ENCODE data around the gene PYM1. TPM values are rescaled to one million over a fixed set of nuclear protein-coding genes. Genes with fewer than 3 reads are reported as not detected.

The PYM1 gene
- total RNA-seq, 1 experiment from 2014 or later, result 24.8 TPM

GRCh38 chr12:55926738-55927587 lies 731 bp downstream of the PYM1 start:
- POLR2A ChIA-PET, result interaction anchor here (0.8 to 2.8 kb wide), 5 partner anchors 13 to 110 kb away, joined by 3 to 21 read pairs (median 4); partner anchors contain the start of genes DNAJC14, ORMDL2, RAB5B and SARNP
- H3K9me3 ChIP-seq (ENCODE audit: control insufficient read depth in 1 of 2, insufficient read depth in 1 of 2, low read depth in 1 of 2, low read length in 2 of 2), result no peaks in the 10 kb centered on the region
- TSS peak; percentile 73 for BruUV-seq (replicated peaks)
- peak overlapping the region; percentile 80 to 99 for H3K4me3 ChIP-seq (replicated peaks in 1 of 2; ENCODE audit: low read depth in 1 of 2, low read length in 2 of 2)
- H4K20me1 ChIP-seq (ENCODE audit: insufficient read depth), result no peaks in the 10 kb centered on the region
- peak overlapping the region; percentile 97 for H3K27ac ChIP-seq (ENCODE audit: low read depth, low read length)
- no peaks in the 10 kb centered on the region for H3K36me3 ChIP-seq (ENCODE audit: control insufficient read depth in 1 of 2, insufficient read depth in 2 of 2, low read length in 2 of 2)
- H3K9me2 ChIP-seq (ENCODE audit: insufficient read depth), result no peaks in the 10 kb centered on the region
- CTCF ChIA-PET, result interaction anchor here (1.0 to 2.6 kb wide), 7 partner anchors 10 to 190 kb away, joined by 3 to 9 read pairs (median 3); partner anchors contain the start of genes ORMDL2 and SARNP
- TF ChIP-seq POLR2A (IDR thresholded peaks at IDR 0.05; ENCODE audit: borderline replicate concordance, extremely low read depth, insufficient read depth, insufficient read length) (peak; percentile 20), YY1 (IDR thresholded peaks at IDR 0.05; ENCODE audit: extremely low read depth, insufficient replicate concordance, low read depth, low read length) (peak; percentile 94), EZH2phosphoT487 (IDR thresholded peaks at IDR 0.05; ENCODE audit: borderline replicate concordance) (no peak), POLR2AphosphoS5 (IDR thresholded peaks at IDR 0.05; ENCODE audit: low read depth, low read length) (peak; percentile 88)
- TF ChIP-seq, protein P1, sequence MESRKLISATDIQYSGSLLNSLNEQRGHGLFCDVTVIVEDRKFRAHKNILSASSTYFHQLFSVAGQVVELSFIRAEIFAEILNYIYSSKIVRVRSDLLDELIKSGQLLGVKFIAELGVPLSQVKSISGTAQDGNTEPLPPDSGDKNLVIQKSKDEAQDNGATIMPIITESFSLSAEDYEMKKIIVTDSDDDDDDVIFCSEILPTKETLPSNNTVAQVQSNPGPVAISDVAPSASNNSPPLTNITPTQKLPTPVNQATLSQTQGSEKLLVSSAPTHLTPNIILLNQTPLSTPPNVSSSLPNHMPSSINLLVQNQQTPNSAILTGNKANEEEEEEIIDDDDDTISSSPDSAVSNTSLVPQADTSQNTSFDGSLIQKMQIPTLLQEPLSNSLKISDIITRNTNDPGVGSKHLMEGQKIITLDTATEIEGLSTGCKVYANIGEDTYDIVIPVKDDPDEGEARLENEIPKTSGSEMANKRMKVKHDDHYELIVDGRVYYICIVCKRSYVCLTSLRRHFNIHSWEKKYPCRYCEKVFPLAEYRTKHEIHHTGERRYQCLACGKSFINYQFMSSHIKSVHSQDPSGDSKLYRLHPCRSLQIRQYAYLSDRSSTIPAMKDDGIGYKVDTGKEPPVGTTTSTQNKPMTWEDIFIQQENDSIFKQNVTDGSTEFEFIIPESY (IDR thresholded peaks at IDR 0.05; ENCODE audit: extremely low read depth, insufficient replicate concordance, low read length), result no peak
- TF ChIP-seq, protein P2, sequence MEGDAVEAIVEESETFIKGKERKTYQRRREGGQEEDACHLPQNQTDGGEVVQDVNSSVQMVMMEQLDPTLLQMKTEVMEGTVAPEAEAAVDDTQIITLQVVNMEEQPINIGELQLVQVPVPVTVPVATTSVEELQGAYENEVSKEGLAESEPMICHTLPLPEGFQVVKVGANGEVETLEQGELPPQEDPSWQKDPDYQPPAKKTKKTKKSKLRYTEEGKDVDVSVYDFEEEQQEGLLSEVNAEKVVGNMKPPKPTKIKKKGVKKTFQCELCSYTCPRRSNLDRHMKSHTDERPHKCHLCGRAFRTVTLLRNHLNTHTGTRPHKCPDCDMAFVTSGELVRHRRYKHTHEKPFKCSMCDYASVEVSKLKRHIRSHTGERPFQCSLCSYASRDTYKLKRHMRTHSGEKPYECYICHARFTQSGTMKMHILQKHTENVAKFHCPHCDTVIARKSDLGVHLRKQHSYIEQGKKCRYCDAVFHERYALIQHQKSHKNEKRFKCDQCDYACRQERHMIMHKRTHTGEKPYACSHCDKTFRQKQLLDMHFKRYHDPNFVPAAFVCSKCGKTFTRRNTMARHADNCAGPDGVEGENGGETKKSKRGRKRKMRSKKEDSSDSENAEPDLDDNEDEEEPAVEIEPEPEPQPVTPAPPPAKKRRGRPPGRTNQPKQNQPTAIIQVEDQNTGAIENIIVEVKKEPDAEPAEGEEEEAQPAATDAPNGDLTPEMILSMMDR (IDR thresholded peaks at IDR 0.05 in 2 of 3, conservative IDR thresholded peaks at IDR 0.05 in 1 of 3; ENCODE audit: borderline replicate concordance in 1 of 3, insufficient read depth in 1 of 3, low read depth in 2 of 3, low read length in 2 of 3), result peak in 2 of 3 experiments; percentile 69 to 88; a peak in 4 of 6 replicates
- peak; percentile 62 for ATAC-seq
- RAD21 ChIA-PET (ENCODE audit: low non-redundant PET in 1 of 2, low total read pairs in 2 of 2, uncharacterized antibody in 2 of 2, unreplicated experiment in 2 of 2), result interaction anchor here in 1 of 2 experiments (1.6 kb wide), 1 partner anchor 98 kb away, joined by 3 read pairs; the partner anchor contains the start of gene DNAJC14
- intact Hi-C loops (cut with micrococcal nuclease), result loop anchor here (1.0 to 2.0 kb wide), 2 partner anchors 98 to 189 kb away; partner anchors contain the start of gene DNAJC14
- H3K4me1 ChIP-seq (ENCODE audit: control insufficient read depth in 1 of 2, insufficient read depth in 2 of 2, low read length in 2 of 2), result peaks cover 23 to 61% of the 10 kb centered on the region in 2 experiments
- peak overlapping the region; percentile 86 for H3K9ac ChIP-seq (ENCODE audit: low read length)
- H3K4me2 ChIP-seq (ENCODE audit: low read length), result peak overlapping the region; percentile 89
- H3K27me3 ChIP-seq (ENCODE audit: insufficient read depth, low read length), result no peaks in the 10 kb centered on the region
- peak overlapping the region; percentile 4 for H2AFZ ChIP-seq (ENCODE audit: low read depth, low read length, poor library complexity, severe bottlenecking)
- DNase-seq (ENCODE audit: low read depth, low spot score), result peak; percentile 89
- peaks cover 52% of the 10 kb centered on the region for H3K79me2 ChIP-seq (ENCODE audit: insufficient read depth, low read length)

Measured in HCT116 (cell line).